GM23338 (cell line): ENCODE data around the gene SLC25A11. TPM values are rescaled to one million over a fixed set of nuclear protein-coding genes. Genes with fewer than 3 reads are reported as not detected.

ENCODE experiments used
- ATAC-seq: fragments of 200-7000 bp; cut with Tn5 transposase; 3 replicates; pipeline ENCODE4 v1.9.1; 2020
- DNase-seq: peaks from one replicate; pipeline ENCODE4 v3.0.0-alpha.2; 2015; ENCODE audit warnings: low spot score
- H2AFZ ChIP-seq: fragments of 200-600 bp; sonication (generic); 2 replicates; pipeline ENCODE4 v1.8.0; 2016; ENCODE audit warnings: antibody characterized with exemption, mild to moderate bottlenecking, moderate library complexity
- H3F3A ChIP-seq: fragments of 200-600 bp; sonication (generic); replicated peaks from 2 replicates; pipeline ENCODE4 v1.8.0; 2017; ENCODE audit warnings: antibody characterized with exemption, mixed run types, low read depth
- H3K27ac ChIP-seq: fragments of 200-600 bp; sonication (generic); 2 replicates; pipeline ENCODE4 v1.6.1; 2016; ENCODE audit warnings: low read depth
- H3K27me3 ChIP-seq: fragments of 200-600 bp; sonication (generic); 2 replicates; pipeline ENCODE4 v1.8.0; 2016; ENCODE audit warnings: mild to moderate bottlenecking, mixed run types, moderate library complexity; ENCODE audit not compliant: insufficient read depth
- H3K36me3 ChIP-seq: fragments of 200-600 bp; sonication (generic); 2 replicates; pipeline ENCODE4 v1.8.0; 2016; ENCODE audit warnings: mild to moderate bottlenecking; ENCODE audit not compliant: insufficient read depth
- H3K4me1 ChIP-seq: fragments of 200-600 bp; sonication (generic); 2 replicates; pipeline ENCODE4 v1.8.0; 2016; ENCODE audit warnings: mild to moderate bottlenecking, moderate library complexity; ENCODE audit not compliant: insufficient read depth
- H3K4me2 ChIP-seq: fragments of 200-600 bp; sonication (generic); 2 replicates; pipeline ENCODE4 v1.7.1; 2017; ENCODE audit warnings: mixed run types
- H3K4me3 ChIP-seq: fragments of 200-600 bp; sonication (generic); 2 replicates; pipeline ENCODE4 v1.6.1; 2016; ENCODE audit warnings: mixed run types
- H3K79me2 ChIP-seq: fragments of 200-600 bp; sonication (generic); replicated peaks from 2 replicates; pipeline ENCODE4 v1.8.0; 2017; ENCODE audit warnings: mild to moderate bottlenecking; ENCODE audit not compliant: insufficient read depth
- H3K9me2 ChIP-seq: fragments of 200-600 bp; sonication (generic); 2 replicates; pipeline ENCODE4 v1.8.0; 2017; ENCODE audit not compliant: insufficient read depth
- H4K20me1 ChIP-seq: fragments of 200-600 bp; sonication (generic); replicated peaks from 2 replicates; pipeline ENCODE4 v1.8.0; 2017; ENCODE audit warnings: mild to moderate bottlenecking; ENCODE audit not compliant: insufficient read depth
- H3K27ac Mint-ChIP-seq: 2 replicates; pipeline ENCODE4 v1.8.0; 2020; ENCODE audit warnings: inconsistent platforms, mild to moderate bottlenecking, moderate library complexity, mixed read lengths
- H3K27me3 Mint-ChIP-seq: 3 replicates; pipeline ENCODE4 v1.8.0; 2022; ENCODE audit warnings: low read depth, mild to moderate bottlenecking, moderate library complexity, mixed read lengths, inconsistent platforms; ENCODE audit not compliant: insufficient read depth, poor library complexity
- H3K36me3 Mint-ChIP-seq: 3 replicates; pipeline ENCODE4 v1.8.0; 2021; ENCODE audit warnings: low read depth, mild to moderate bottlenecking, inconsistent platforms, moderate library complexity, mixed read lengths
- H3K4me1 Mint-ChIP-seq: 3 replicates; pipeline ENCODE4 v1.8.0; 2020; ENCODE audit warnings: mild to moderate bottlenecking, inconsistent platforms, mixed read lengths
- H3K4me3 Mint-ChIP-seq: 3 replicates; pipeline ENCODE4 v1.8.0; 2021; ENCODE audit warnings: moderate library complexity, mild to moderate bottlenecking, inconsistent platforms, mixed read lengths
- H3K9me3 Mint-ChIP-seq: 3 replicates; pipeline ENCODE4 v1.8.0; 2020; ENCODE audit warnings: moderate library complexity, mild to moderate bottlenecking, inconsistent platforms, mixed read lengths
- CREB1 ChIP-seq: fragments of 250-450 bp; sonication (Bioruptor Pico); IDR thresholded peaks from 2 replicates; pipeline ENCODE4 v1.5.0; 2020; ENCODE audit warnings: low read depth, mild to moderate bottlenecking, moderate library complexity
- EZH2 ChIP-seq: fragments of 200-600 bp; sonication (generic); IDR thresholded peaks from one replicate; pipeline ENCODE4 v1.8.0; 2017; ENCODE audit warnings: antibody characterized with exemption, mild to moderate bottlenecking, low read depth; ENCODE audit not compliant: unreplicated experiment
- NANOG ChIP-seq: IDR thresholded peaks from 2 replicates; pipeline ENCODE4 v1.6.1; 2016; ENCODE audit warnings: antibody characterized with exemption, borderline replicate concordance
- POLR2AphosphoS5 ChIP-seq: IDR thresholded peaks from 2 replicates; pipeline ENCODE4 v1.6.1; 2016; ENCODE audit warnings: antibody characterized with exemption, low read depth
- REST ChIP-seq: IDR thresholded peaks from one replicate; pipeline ENCODE4 v1.6.1; 2018; ENCODE audit warnings: antibody characterized with exemption; ENCODE audit not compliant: unreplicated experiment
- ZNF114 ChIP-seq: fragments of 250-450 bp; sonication (Bioruptor Pico); IDR thresholded peaks from 2 replicates; pipeline ENCODE4 v1.5.0; 2020; ENCODE audit warnings: mild to moderate bottlenecking, moderate library complexity
- ZNF331 ChIP-seq: fragments of 250-450 bp; sonication (Bioruptor Pico); IDR thresholded peaks from 2 replicates; pipeline ENCODE4 v1.5.0; 2020; ENCODE audit warnings: low read depth, mild to moderate bottlenecking, moderate library complexity
- ZNF462 ChIP-seq: fragments of 250-450 bp; sonication (Bioruptor Pico); IDR thresholded peaks from 2 replicates; pipeline ENCODE4 v1.5.0; 2020; ENCODE audit warnings: mild to moderate bottlenecking, moderate library complexity
- polyA plus RNA-seq: library from polyadenylated mRNA; unstranded; fragments of >200 nt; fragmentation: Nextera tagmentation; extraction: Ambion mirVana; gene quantifications from 2 replicates; pipeline ENCODE4 v1.2.1, GENCODE V29; 2016
- total RNA-seq: library from RNA; depleted of rRNA; stranded (reverse); fragments of >200 nt; shearing (Covaris generic); gene quantifications from 2 replicates; pipeline ENCODE4 v1.2.3, GENCODE V29; 2014

The SLC25A11 gene
- total and polyA plus RNA-seq, 2 experiments from 2014 or later: 37.8 to 73.6 TPM

- Histone ChIP-seq H3K79me2 (no peaks in the 10 kb centered on the region), H3K4me2 (peak overlapping the region; percentile 95), H3K4me1 (0 out of 2 replicates have a peak, but pooled peaks cover 5% of the 10 kb centered on the region), H3F3A (peaks cover 36% of the 10 kb centered on the region), H4K20me1 (no peaks in the 10 kb centered on the region), H3K36me3 (no peaks in the 10 kb centered on the region; the same call in 1 of the 2 replicates), H3K27ac (peak overlapping the region; percentile 79; the same call in 1 of the 2 replicates), H3K9me2 (no peaks in the 10 kb centered on the region), H3K27me3 (peaks cover 9% of the 10 kb centered on the region), H2AFZ (peak overlapping the region; percentile 85), H3K4me3 (peak overlapping the region; percentile 77)
- Mint-ChIP-seq H3K4me3 (peak overlapping the region; percentile 85), H3K9me3 (no peaks in the 10 kb centered on the region), H3K27ac (peak overlapping the region; percentile 72), H3K4me1 (peaks cover 26% of the 10 kb centered on the region), H3K27me3 (peaks cover 33% of the 10 kb centered on the region), H3K36me3 (peaks cover 7% of the 10 kb centered on the region; the same call in 2 of the 3 replicates)
- peak; percentile 30 for ATAC-seq
- peak; percentile 92 for DNase-seq
- TF ChIP-seq NANOG (no peak), CREB1 (CRISPR knock-in tag) (peak; percentile 92)
Observed at GRCh38 chr17:4900231-4901107, 39.4 kb downstream of the SLC25A11 start.

- H3K27me3 Mint-ChIP-seq: peaks cover 33% of the 10 kb centered on the region
- H3K9me2 ChIP-seq: no peaks in the 10 kb centered on the region
- ATAC-seq (peak; percentile 49), DNase-seq (peak; percentile 92)
- no peaks in the 10 kb centered on the region for H3K79me2 ChIP-seq
- 0 out of 2 replicates have a peak, but pooled peaks cover 5% of the 10 kb centered on the region for H3K4me1 ChIP-seq
- peaks cover 14% of the 10 kb centered on the region; the same call in 2 of the 3 replicates for H3K36me3 Mint-ChIP-seq
- no peaks in the 10 kb centered on the region; the same call in 1 of the 2 replicates for H3K36me3 ChIP-seq
- peak within 1 kb of the TSS; percentile 85 for H3K4me3 Mint-ChIP-seq
- H2AFZ ChIP-seq: peak within 1 kb of the TSS; percentile 87
- peaks cover 9% of the 10 kb centered on the region for H3K27me3 ChIP-seq
- H3F3A ChIP-seq: peaks cover 37% of the 10 kb centered on the region
- H3K4me3 ChIP-seq: peak within 1 kb of the TSS; percentile 77
- no peaks in the 10 kb centered on the region for H3K9me3 Mint-ChIP-seq
- no peaks in the 10 kb centered on the region for H4K20me1 ChIP-seq
- H3K4me2 ChIP-seq: peak within 1 kb of the TSS; percentile 95
- peaks cover 26% of the 10 kb centered on the region for H3K4me1 Mint-ChIP-seq
- no peak within 1 kb of the TSS for H3K27ac ChIP-seq
- H3K27ac Mint-ChIP-seq: peak within 1 kb of the TSS; percentile 90
- no peak for TF ChIP-seq ZNF331 (CRISPR knock-in tag)
- no peak for TF ChIP-seq ZNF114
- no peak for TF ChIP-seq EZH2
- TF ChIP-seq REST: no peak
- no peak for TF ChIP-seq POLR2AphosphoS5
- TF ChIP-seq NANOG: no peak
- TF ChIP-seq ZNF462: no peak
- peak; percentile 92 for TF ChIP-seq CREB1 (CRISPR knock-in tag)
Observed at GRCh38 chr17:4899341-4900230, 40.3 kb downstream of the SLC25A11 start, which contains the start of gene C17orf107. Gene C17orf107, plus strand, starts transcription at chr17:4899536. Its CDS starts 227 bp downstream, at chr17:4899763.
